Smooth muscle cell (in vitro differentiated cells): ENCODE measurements around the gene ERFL. TPM values are rescaled to one million over a fixed set of nuclear protein-coding genes. Genes with fewer than 3 reads are reported as not detected.

Experiments
- DNase-seq: peaks from one replicate; lab custom pipeline; 2025; ENCODE audit not compliant: unreplicated experiment; lab: John Stamatoyannopoulos, UW
- H2AFZ ChIP-seq: fragments of 200-600 bp; sonication (generic); 2 replicates; pipeline ENCODE4 v1.6.0; 2016; ENCODE audit warnings: antibody characterized with exemption, low read depth, mild to moderate bottlenecking
- H3F3A ChIP-seq: fragments of 200-600 bp; sonication (generic); 2 replicates; pipeline ENCODE4 v1.6.0; 2017; ENCODE audit warnings: antibody characterized with exemption, low read depth
- H3K27ac ChIP-seq: fragments of 200-600 bp; sonication (generic); 2 replicates; pipeline ENCODE4 v1.5.1; 2016; ENCODE audit warnings: low read depth, mild to moderate bottlenecking
- H3K27me3 ChIP-seq: fragments of 200-600 bp; sonication (generic); 2 replicates; pipeline ENCODE4 v1.6.1; 2016; ENCODE audit warnings: low read depth, mild to moderate bottlenecking
- H3K36me3 ChIP-seq: fragments of 200-600 bp; sonication (generic); 2 replicates; pipeline ENCODE4 v1.5.1; 2016; ENCODE audit warnings: low read depth
- H3K4me1 ChIP-seq: fragments of 200-600 bp; sonication (generic); 2 replicates; pipeline ENCODE4 v1.5.1; 2016; ENCODE audit warnings: low read depth
- H3K4me2 ChIP-seq: fragments of 200-600 bp; sonication (generic); 2 replicates; pipeline ENCODE4 v1.6.0; 2016; ENCODE audit warnings: mild to moderate bottlenecking
- H3K4me3 ChIP-seq: fragments of 200-600 bp; sonication (generic); 2 replicates; pipeline ENCODE4 v1.5.1; 2016; ENCODE audit warnings: mild to moderate bottlenecking
- H3K79me2 ChIP-seq: fragments of 200-600 bp; sonication (generic); 2 replicates; pipeline ENCODE4 v1.6.0; 2016; ENCODE audit warnings: low read depth, mild to moderate bottlenecking
- H3K9ac ChIP-seq: fragments of 200-600 bp; sonication (generic); 2 replicates; pipeline ENCODE4 v1.6.0; 2016; ENCODE audit warnings: low read depth
- H3K9me3 ChIP-seq: fragments of 200-600 bp; sonication (generic); replicated peaks from 2 replicates; pipeline ENCODE4 v1.5.1; 2016; ENCODE audit warnings: low read depth
- H4K20me1 ChIP-seq: fragments of 200-600 bp; sonication (generic); 2 replicates; pipeline ENCODE4 v1.6.0; 2016; ENCODE audit warnings: low read depth
- CTCF ChIP-seq: fragments of 200-600 bp; sonication (generic); IDR thresholded peaks from 2 replicates; pipeline ENCODE4 v1.5.1; 2017; ENCODE audit warnings: borderline replicate concordance, mild to moderate bottlenecking, antibody characterized with exemption; ENCODE audit not compliant: insufficient read depth, poor library complexity, severe bottlenecking
- WGBS: methylation state at CpG from one replicate; pipeline ENCODE4 v1.1.7; 2016; ENCODE audit warnings: low lambda C conversion rate; 5-methylcytosine and 5-hydroxymethylcytosine counted together
- polyA plus RNA-seq: library from polyadenylated mRNA; unstranded; fragments of >200 nt; fragmentation: Nextera tagmentation; extraction: Ambion mirVana; gene quantifications from 2 replicates; pipeline ENCODE4 v1.2.1, GENCODE V29; 2016
- total RNA-seq: library from RNA; depleted of rRNA; stranded (reverse); fragments of >200 nt; gene quantifications from 2 replicates; pipeline ENCODE4 v1.2.3, GENCODE V29; 2014

The ERFL gene
- total and polyA plus RNA-seq, 2 experiments from 2014 or later = 0.09 TPM

GRCh38 chr19:41871573-41872383, 56.5 kb downstream of the ERFL start:
- WGBS = 92% methylated on average over 16 of the region's 16 CpGs
- no peak overlapping the region for H2AFZ ChIP-seq
- no peak overlapping the region for H3K27ac ChIP-seq
- H3K27me3 ChIP-seq = no peaks in the 10 kb centered on the region
- H4K20me1 ChIP-seq = peaks cover 67% of the 10 kb centered on the region
- DNase-seq = no peak
- no peak overlapping the region for H3K9ac ChIP-seq
- no peaks in the 10 kb centered on the region for H3K36me3 ChIP-seq
- no peaks in the 10 kb centered on the region for H3K4me1 ChIP-seq
- no peak overlapping the region for H3K4me3 ChIP-seq
- no peak for TF ChIP-seq CTCF
- peaks cover 14% of the 10 kb centered on the region for H3K79me2 ChIP-seq
- no peak overlapping the region for H3K4me2 ChIP-seq
- no peaks in the 10 kb centered on the region for H3K9me3 ChIP-seq
- H3F3A ChIP-seq = peaks cover 46% of the 10 kb centered on the region

GRCh38 chr19:41870401-41870873, 57.8 kb downstream of the ERFL start:
- no peaks in the 10 kb centered on the region for H3K9me3 ChIP-seq
- WGBS = 95% methylated on average over 3 of the region's 3 CpGs
- H3K79me2 ChIP-seq = peaks cover 25% of the 10 kb centered on the region
- H4K20me1 ChIP-seq = peaks cover 81% of the 10 kb centered on the region
- H3K4me1 ChIP-seq = no peaks in the 10 kb centered on the region
- no peak for TF ChIP-seq CTCF
- H3K27me3 ChIP-seq = no peaks in the 10 kb centered on the region
- H3K36me3 ChIP-seq = no peaks in the 10 kb centered on the region
- H3K4me2 ChIP-seq = no peak overlapping the region
- no peak overlapping the region for H3K9ac ChIP-seq
- H2AFZ ChIP-seq = no peak overlapping the region
- peaks cover 50% of the 10 kb centered on the region for H3F3A ChIP-seq
- no peak overlapping the region for H3K27ac ChIP-seq
- no peak overlapping the region for H3K4me3 ChIP-seq
- DNase-seq = no peak

DNA sequence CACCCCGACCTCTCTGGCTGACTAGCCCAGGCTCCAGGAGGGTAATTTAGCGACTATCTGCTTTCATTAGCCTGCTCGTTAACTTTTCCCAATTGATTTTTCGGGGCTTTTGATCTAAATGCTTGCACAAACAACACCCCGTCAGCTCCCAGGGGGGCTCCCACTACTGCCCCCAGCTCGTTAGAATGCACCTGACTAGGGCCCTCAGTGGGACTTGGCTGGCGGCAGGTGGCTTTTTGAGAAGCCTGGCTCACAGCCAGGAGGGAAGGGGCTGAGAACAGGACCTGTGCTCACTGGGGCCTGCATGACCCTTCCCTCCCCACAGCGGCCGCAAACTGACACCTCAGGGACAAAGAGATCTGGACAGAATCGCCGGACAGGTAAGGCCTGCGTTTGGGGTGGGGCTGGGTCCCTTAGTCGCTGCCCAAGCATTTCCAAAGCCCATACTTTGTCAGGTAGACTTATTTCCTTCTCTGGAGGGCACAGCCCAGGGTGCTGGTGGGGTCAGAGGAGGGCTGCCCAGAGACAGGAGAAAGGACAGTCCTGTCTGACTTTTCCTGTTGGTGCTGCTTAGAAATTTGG, 58.8 kb downstream of the ERFL start:
- peaks cover 35% of the 10 kb centered on the region for H3K79me2 ChIP-seq
- no peak overlapping the region for H3K27ac ChIP-seq
- no peak overlapping the region for H3K9ac ChIP-seq
- DNase-seq = no peak
- H3K36me3 ChIP-seq = no peaks in the 10 kb centered on the region
- H3K4me2 ChIP-seq = no peak overlapping the region
- H3K27me3 ChIP-seq = no peaks in the 10 kb centered on the region
- peaks cover 50% of the 10 kb centered on the region for H3F3A ChIP-seq
- no peak overlapping the region for H2AFZ ChIP-seq
- H3K9me3 ChIP-seq = no peaks in the 10 kb centered on the region
- no peaks in the 10 kb centered on the region for H3K4me1 ChIP-seq
- WGBS = 91% methylated on average over 13 of the region's 13 CpGs
- H3K4me3 ChIP-seq = no peak overlapping the region
- peaks cover 90% of the 10 kb centered on the region for H4K20me1 ChIP-seq
- no peak for TF ChIP-seq CTCF
